ENCODE measurements around the gene BANF1.
"Not testable (repeated sequence)": the region's sequence is repeated elsewhere in the genome, so short reads cannot be mapped to it uniquely, and the experiment has no call there.

BANF1 gene

GRCh38 chr11:66004186-66004585, 1.9 kb downstream of the BANF1 start:
- peaks cover 16% of the 10 kb centered on the region for H3K4me1 ChIP-seq (ENCODE audit: insufficient read depth, low read length)
- peaks cover 28% of the 10 kb centered on the region for H3K36me3 ChIP-seq (ENCODE audit: insufficient read depth, low read length)
- H3K4me3 ChIP-seq (ENCODE audit: low read depth in 1 of 2, low read length in 2 of 2), result no peak overlapping the region
- no peak overlapping the region for H3K9ac ChIP-seq (ENCODE audit: low read length)
- H3K27ac ChIP-seq (ENCODE audit: low read depth, low read length), result no peak overlapping the region
- no peaks in the 10 kb centered on the region for H3K9me3 ChIP-seq (ENCODE audit: low read length)
- H3K27me3 ChIP-seq (ENCODE audit: control insufficient read depth in 1 of 2, insufficient read depth in 2 of 2, low read length in 2 of 2), result no peaks in the 10 kb centered on the region

- H3K36me3 ChIP-seq (ENCODE audit: insufficient read depth, low read length), result peaks cover 15% of the 10 kb centered on the region
- H3K9me3 ChIP-seq (ENCODE audit: low read length), result no peaks in the 10 kb centered on the region
- H3K4me3 ChIP-seq (ENCODE audit: low read depth in 1 of 2, low read length in 2 of 2), result no peak overlapping the region
- H3K9ac ChIP-seq (ENCODE audit: low read length), result no peak overlapping the region
- H3K27ac ChIP-seq (ENCODE audit: low read depth, low read length), result no peak overlapping the region
- peaks cover 8% of the 10 kb centered on the region for H3K4me1 ChIP-seq (ENCODE audit: insufficient read depth, low read length)
- H3K27me3 ChIP-seq (ENCODE audit: control insufficient read depth in 1 of 2, insufficient read depth in 2 of 2, low read length in 2 of 2), result no peaks in the 10 kb centered on the region
These were observed 4.0 kb downstream of the BANF1 start for GRCh38 chr11:66006134-66006890.

DNA sequence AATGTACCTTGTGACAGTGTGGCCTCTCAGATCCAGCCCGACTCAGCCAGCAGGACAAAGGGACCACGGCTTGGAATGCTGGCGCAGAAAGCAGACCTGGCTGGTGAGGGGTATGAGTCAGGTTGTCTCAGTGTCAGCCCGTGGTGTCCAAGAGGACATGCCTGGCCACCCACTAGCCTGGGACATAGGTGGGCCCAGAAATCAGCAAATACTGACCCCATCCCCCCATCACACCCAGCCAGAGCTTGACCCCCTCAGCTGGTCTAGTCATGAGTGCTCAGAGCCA, 4.5 kb downstream of the BANF1 start:
- H3K9ac ChIP-seq (ENCODE audit: low read length), result no peak overlapping the region
- H3K36me3 ChIP-seq (ENCODE audit: insufficient read depth, low read length), result peaks cover 15% of the 10 kb centered on the region
- H3K27me3 ChIP-seq (ENCODE audit: control insufficient read depth in 1 of 2, insufficient read depth in 2 of 2, low read length in 2 of 2), result peaks cover 0 to 4% of the 10 kb centered on the region in 2 donors
- no peak overlapping the region for H3K27ac ChIP-seq (ENCODE audit: low read depth, low read length)
- no peak overlapping the region for H3K4me3 ChIP-seq (ENCODE audit: low read depth in 1 of 2, low read length in 2 of 2)
- H3K4me1 ChIP-seq (ENCODE audit: insufficient read depth, low read length), result peaks cover 12% of the 10 kb centered on the region
- H3K9me3 ChIP-seq (ENCODE audit: low read length), result no peaks in the 10 kb centered on the region

- H3K36me3 ChIP-seq (ENCODE audit: insufficient read depth, low read length), result peaks cover 15% of the 10 kb centered on the region
- no peak overlapping the region for H3K4me3 ChIP-seq (ENCODE audit: low read depth in 1 of 2, low read length in 2 of 2)
- no peaks in the 10 kb centered on the region for H3K9me3 ChIP-seq (ENCODE audit: low read length)
- H3K9ac ChIP-seq (ENCODE audit: low read length), result no peak overlapping the region
- peaks cover 12% of the 10 kb centered on the region for H3K4me1 ChIP-seq (ENCODE audit: insufficient read depth, low read length)
- H3K27ac ChIP-seq (ENCODE audit: low read depth, low read length), result no peak overlapping the region
- H3K27me3 ChIP-seq (ENCODE audit: control insufficient read depth in 1 of 2, insufficient read depth in 2 of 2, low read length in 2 of 2), result peaks cover 0 to 8% of the 10 kb centered on the region in 2 donors
These were observed 4.9 kb downstream of the BANF1 start for GRCh38 chr11:66007201-66007634.

DNA sequence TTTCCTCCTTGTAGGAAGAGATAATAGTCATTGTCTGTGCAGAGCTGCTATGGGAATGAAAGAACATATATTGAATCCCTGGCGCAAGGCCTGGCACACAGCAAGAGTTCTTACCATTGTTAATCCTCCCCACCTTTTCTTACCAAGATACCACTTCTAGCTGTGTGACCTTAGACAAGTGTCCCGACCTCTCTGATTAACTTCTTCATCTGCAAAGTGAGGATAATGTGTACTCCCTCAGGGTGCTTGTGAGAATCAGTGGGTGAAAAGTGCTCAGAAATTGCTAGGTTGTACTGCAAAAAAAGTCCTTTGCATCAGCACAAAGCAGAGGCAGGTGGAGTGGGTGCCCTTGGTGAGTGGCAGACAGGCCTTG, 5.8 kb downstream of the BANF1 start:
- Histone ChIP-seq H3K36me3 (ENCODE audit: insufficient read depth, low read length) (peaks cover 15% of the 10 kb centered on the region), H3K4me1 (ENCODE audit: insufficient read depth, low read length) (peaks cover 9% of the 10 kb centered on the region), H3K9ac (ENCODE audit: low read length) (no peak overlapping the region)

DNA sequence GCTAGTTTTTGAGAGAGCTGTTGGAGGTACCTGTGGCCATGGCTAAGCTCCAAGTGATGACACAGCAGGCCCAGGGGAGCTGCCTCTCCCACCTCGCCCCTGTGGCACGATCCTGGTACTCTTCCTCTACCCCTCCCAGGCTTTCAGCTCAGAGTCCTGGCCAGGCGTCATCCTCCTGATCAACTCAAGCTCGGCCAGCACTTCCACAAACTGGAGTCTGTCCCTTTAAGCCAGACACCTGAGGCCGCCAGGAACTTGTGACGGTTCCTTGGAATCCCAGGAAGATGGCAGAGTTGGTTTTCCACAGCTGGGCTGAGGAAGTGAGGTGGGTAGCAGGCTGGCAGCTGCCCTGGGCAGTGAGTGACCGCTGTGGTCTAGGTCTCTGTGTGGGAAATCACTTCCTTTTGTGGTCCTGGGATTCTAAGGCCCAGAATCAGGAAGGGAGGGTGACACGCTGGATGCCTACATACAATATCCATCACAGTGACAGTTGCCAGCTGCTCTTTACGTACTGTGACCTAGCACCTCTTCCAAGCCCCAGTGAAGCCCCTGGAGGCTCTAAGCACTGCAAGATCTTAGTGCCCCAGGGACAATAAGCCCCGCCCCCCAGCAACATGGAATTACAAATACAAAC, 6.3 kb downstream of the BANF1 start:
- Histone ChIP-seq H3K9me3 (ENCODE audit: low read length) (no peaks in the 10 kb centered on the region), H3K36me3 (ENCODE audit: insufficient read depth, low read length) (peaks cover 14% of the 10 kb centered on the region), H3K4me3 (ENCODE audit: low read depth in 1 of 2, low read length in 2 of 2) (no peak overlapping the region), H3K27me3 (ENCODE audit: control insufficient read depth in 1 of 2, insufficient read depth in 2 of 2, low read length in 2 of 2) (peaks cover 10 to 14% of the 10 kb centered on the region in 2 donors), H3K27ac (ENCODE audit: low read depth, low read length) (no peak overlapping the region), H3K9ac (ENCODE audit: low read length) (no peak overlapping the region), H3K4me1 (ENCODE audit: insufficient read depth, low read length) (peaks cover 4% of the 10 kb centered on the region)

More for the DNA sequence above, 5.8 kb downstream of the BANF1 start:
- H3K9me3 ChIP-seq (ENCODE audit: low read length), result no peaks in the 10 kb centered on the region
- H3K27ac ChIP-seq (ENCODE audit: low read depth, low read length), result no peak overlapping the region
- peaks cover 5 to 10% of the 10 kb centered on the region in 2 donors for H3K27me3 ChIP-seq (ENCODE audit: control insufficient read depth in 1 of 2, insufficient read depth in 2 of 2, low read length in 2 of 2)
- H3K4me3 ChIP-seq (ENCODE audit: low read depth in 1 of 2, low read length in 2 of 2), result no peak overlapping the region

GRCh38 chr11:66010036-66010435, 7.7 kb downstream of the BANF1 start:
- H3K36me3 ChIP-seq (ENCODE audit: insufficient read depth, low read length); H3K4me3 ChIP-seq (ENCODE audit: low read depth in 1 of 2, low read length in 2 of 2); H3K27ac ChIP-seq (ENCODE audit: low read depth, low read length); H3K4me1 ChIP-seq (ENCODE audit: insufficient read depth, low read length); H3K9ac ChIP-seq (ENCODE audit: low read length); H3K9me3 ChIP-seq (ENCODE audit: low read length): not testable (repeated sequence)
- H3K27me3 ChIP-seq (ENCODE audit: control insufficient read depth in 1 of 2, insufficient read depth in 2 of 2, low read length in 2 of 2), result peaks cover 11 to 19% of the 10 kb centered on the region in 2 donors

GRCh38 chr11:66011239-66011784, 9.0 kb downstream of the BANF1 start:
- Histone ChIP-seq H3K4me3 (ENCODE audit: low read depth in 1 of 2, low read length in 2 of 2) (peak overlapping the region in 1 of 2 donors; percentile 42), H3K27me3 (ENCODE audit: control insufficient read depth in 1 of 2, insufficient read depth in 2 of 2, low read length in 2 of 2) (peaks cover 11 to 19% of the 10 kb centered on the region in 2 donors)

GRCh38 chr11:66011785-66012303, 9.5 kb downstream of the BANF1 start, which contains the start of gene CST6:
CST6 (plus strand) TSS chr11:66012008; CDS start chr11:66012045, 37 bp downstream.
- Histone ChIP-seq H3K27ac (ENCODE audit: low read depth, low read length) (no peak within 1 kb of the TSS), H3K9me3 (ENCODE audit: low read length) (no peaks in the 10 kb centered on the region), H3K36me3 (ENCODE audit: insufficient read depth, low read length) (no peaks in the 10 kb centered on the region), H3K9ac (ENCODE audit: low read length) (no peak within 1 kb of the TSS), H3K27me3 (ENCODE audit: control insufficient read depth in 1 of 2, insufficient read depth in 2 of 2, low read length in 2 of 2) (peaks cover 11 to 19% of the 10 kb centered on the region in 2 donors), H3K4me1 (ENCODE audit: insufficient read depth, low read length) (peaks cover 4% of the 10 kb centered on the region), H3K4me3 (ENCODE audit: low read depth in 1 of 2, low read length in 2 of 2) (peak within 1 kb of the TSS in 1 of 2 donors; percentile 42)

More at GRCh38 chr11:66011239-66011784, 9.0 kb downstream of the BANF1 start:
- H3K9ac ChIP-seq (ENCODE audit: low read length), result no peak overlapping the region
- H3K4me1 ChIP-seq (ENCODE audit: insufficient read depth, low read length), result peaks cover 4% of the 10 kb centered on the region
- H3K27ac ChIP-seq (ENCODE audit: low read depth, low read length), result no peak overlapping the region
- no peaks in the 10 kb centered on the region for H3K36me3 ChIP-seq (ENCODE audit: insufficient read depth, low read length)
- no peaks in the 10 kb centered on the region for H3K9me3 ChIP-seq (ENCODE audit: low read length)

- peaks cover 11 to 19% of the 10 kb centered on the region in 2 donors for H3K27me3 ChIP-seq (ENCODE audit: control insufficient read depth in 1 of 2, insufficient read depth in 2 of 2, low read length in 2 of 2)
- H3K4me3 ChIP-seq (ENCODE audit: low read depth in 1 of 2, low read length in 2 of 2), result peak overlapping the region in 1 of 2 donors; percentile 42
- H3K9ac ChIP-seq (ENCODE audit: low read length), result no peak overlapping the region
- H3K27ac ChIP-seq (ENCODE audit: low read depth, low read length), result no peak overlapping the region
- H3K9me3 ChIP-seq (ENCODE audit: low read length), result no peaks in the 10 kb centered on the region
- no peaks in the 10 kb centered on the region for H3K36me3 ChIP-seq (ENCODE audit: insufficient read depth, low read length)
- H3K4me1 ChIP-seq (ENCODE audit: insufficient read depth, low read length), result peaks cover 4% of the 10 kb centered on the region
These were observed 10.2 kb downstream of the BANF1 start for GRCh38 chr11:66012371-66012945.
